ENCODE measurements around the gene AGO4. TPM values are rescaled to one million over a fixed set of nuclear protein-coding genes. Genes with fewer than 3 reads are reported as not detected.

The AGO4 gene
- total RNA-seq, 1 donor from 2014 or later = 20.8 TPM

GRCh38 chr1:35845766-35846165 lies 38.0 kb downstream of the AGO4 start:
- H3K27ac Mint-ChIP-seq (ENCODE audit: unreplicated experiment) = no peak overlapping the region
- TF ChIP-seq, protein P1, sequence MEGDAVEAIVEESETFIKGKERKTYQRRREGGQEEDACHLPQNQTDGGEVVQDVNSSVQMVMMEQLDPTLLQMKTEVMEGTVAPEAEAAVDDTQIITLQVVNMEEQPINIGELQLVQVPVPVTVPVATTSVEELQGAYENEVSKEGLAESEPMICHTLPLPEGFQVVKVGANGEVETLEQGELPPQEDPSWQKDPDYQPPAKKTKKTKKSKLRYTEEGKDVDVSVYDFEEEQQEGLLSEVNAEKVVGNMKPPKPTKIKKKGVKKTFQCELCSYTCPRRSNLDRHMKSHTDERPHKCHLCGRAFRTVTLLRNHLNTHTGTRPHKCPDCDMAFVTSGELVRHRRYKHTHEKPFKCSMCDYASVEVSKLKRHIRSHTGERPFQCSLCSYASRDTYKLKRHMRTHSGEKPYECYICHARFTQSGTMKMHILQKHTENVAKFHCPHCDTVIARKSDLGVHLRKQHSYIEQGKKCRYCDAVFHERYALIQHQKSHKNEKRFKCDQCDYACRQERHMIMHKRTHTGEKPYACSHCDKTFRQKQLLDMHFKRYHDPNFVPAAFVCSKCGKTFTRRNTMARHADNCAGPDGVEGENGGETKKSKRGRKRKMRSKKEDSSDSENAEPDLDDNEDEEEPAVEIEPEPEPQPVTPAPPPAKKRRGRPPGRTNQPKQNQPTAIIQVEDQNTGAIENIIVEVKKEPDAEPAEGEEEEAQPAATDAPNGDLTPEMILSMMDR (IDR thresholded peaks at IDR 0.05; ENCODE audit: partially characterized antibody, unreplicated experiment) = no peak
- H3K27me3 Mint-ChIP-seq (ENCODE audit: unreplicated experiment) = no peaks in the 10 kb centered on the region
- H3K9me3 Mint-ChIP-seq (ENCODE audit: unreplicated experiment) = no peaks in the 10 kb centered on the region
- DNase-seq = no peak
- H3K4me3 Mint-ChIP-seq (ENCODE audit: unreplicated experiment) = no peak overlapping the region
- H3K4me1 Mint-ChIP-seq (ENCODE audit: low read depth, unreplicated experiment) = peaks cover 3% of the 10 kb centered on the region
- no peaks in the 10 kb centered on the region for H3K36me3 Mint-ChIP-seq (ENCODE audit: unreplicated experiment)

GRCh38 chr1:35847935-35848565 lies 40.2 kb downstream of the AGO4 start:
- no peak for DNase-seq
- H3K9me3 Mint-ChIP-seq (ENCODE audit: unreplicated experiment) = no peaks in the 10 kb centered on the region
- H3K27me3 Mint-ChIP-seq (ENCODE audit: unreplicated experiment) = no peaks in the 10 kb centered on the region
- TF ChIP-seq, protein P1 (IDR thresholded peaks at IDR 0.05; ENCODE audit: partially characterized antibody, unreplicated experiment) = no peak
- H3K36me3 Mint-ChIP-seq (ENCODE audit: unreplicated experiment) = peaks cover 4% of the 10 kb centered on the region
- H3K4me3 Mint-ChIP-seq (ENCODE audit: unreplicated experiment) = no peak overlapping the region
- H3K27ac Mint-ChIP-seq (ENCODE audit: unreplicated experiment) = no peak overlapping the region
- peaks cover 3% of the 10 kb centered on the region for H3K4me1 Mint-ChIP-seq (ENCODE audit: low read depth, unreplicated experiment)

DNA sequence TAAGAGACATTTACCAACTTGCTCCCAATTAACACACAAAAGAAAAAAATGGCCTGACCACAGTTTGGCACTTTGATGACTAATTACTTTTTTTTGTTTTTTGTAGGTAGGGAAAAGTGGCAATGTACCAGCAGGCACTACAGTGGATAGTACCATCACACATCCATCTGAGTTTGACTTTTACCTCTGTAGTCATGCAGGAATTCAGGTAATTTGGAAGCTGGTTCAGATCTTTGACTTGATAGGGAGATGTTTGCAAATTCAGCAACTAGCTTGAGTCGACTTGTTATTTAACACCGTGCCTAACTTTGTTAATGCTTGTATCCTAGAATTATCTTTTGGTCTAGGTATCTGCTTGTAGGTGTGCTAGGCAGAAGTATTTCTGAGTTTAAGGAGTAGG lies 42.2 kb downstream of the AGO4 start:
- TF ChIP-seq, protein P1 (IDR thresholded peaks at IDR 0.05; ENCODE audit: partially characterized antibody, unreplicated experiment) = no peak
- Mint-ChIP-seq H3K27me3 (ENCODE audit: unreplicated experiment) (no peaks in the 10 kb centered on the region), H3K4me3 (ENCODE audit: unreplicated experiment) (no peak overlapping the region), H3K36me3 (ENCODE audit: unreplicated experiment) (peaks cover 4% of the 10 kb centered on the region), H3K4me1 (ENCODE audit: low read depth, unreplicated experiment) (peaks cover 3% of the 10 kb centered on the region), H3K27ac (ENCODE audit: unreplicated experiment) (no peak overlapping the region), H3K9me3 (ENCODE audit: unreplicated experiment) (no peaks in the 10 kb centered on the region)
- no peak for DNase-seq

GRCh38 chr1:35850716-35851115 lies 42.9 kb downstream of the AGO4 start:
- peaks cover 3% of the 10 kb centered on the region for H3K4me1 Mint-ChIP-seq (ENCODE audit: low read depth, unreplicated experiment)
- DNase-seq = no peak
- no peak overlapping the region for H3K4me3 Mint-ChIP-seq (ENCODE audit: unreplicated experiment)
- TF ChIP-seq, protein P1 (IDR thresholded peaks at IDR 0.05; ENCODE audit: partially characterized antibody, unreplicated experiment) = no peak
- no peak overlapping the region for H3K27ac Mint-ChIP-seq (ENCODE audit: unreplicated experiment)
- H3K27me3 Mint-ChIP-seq (ENCODE audit: unreplicated experiment) = no peaks in the 10 kb centered on the region
- peaks cover 4% of the 10 kb centered on the region for H3K36me3 Mint-ChIP-seq (ENCODE audit: unreplicated experiment)
- no peaks in the 10 kb centered on the region for H3K9me3 Mint-ChIP-seq (ENCODE audit: unreplicated experiment)

DNA sequence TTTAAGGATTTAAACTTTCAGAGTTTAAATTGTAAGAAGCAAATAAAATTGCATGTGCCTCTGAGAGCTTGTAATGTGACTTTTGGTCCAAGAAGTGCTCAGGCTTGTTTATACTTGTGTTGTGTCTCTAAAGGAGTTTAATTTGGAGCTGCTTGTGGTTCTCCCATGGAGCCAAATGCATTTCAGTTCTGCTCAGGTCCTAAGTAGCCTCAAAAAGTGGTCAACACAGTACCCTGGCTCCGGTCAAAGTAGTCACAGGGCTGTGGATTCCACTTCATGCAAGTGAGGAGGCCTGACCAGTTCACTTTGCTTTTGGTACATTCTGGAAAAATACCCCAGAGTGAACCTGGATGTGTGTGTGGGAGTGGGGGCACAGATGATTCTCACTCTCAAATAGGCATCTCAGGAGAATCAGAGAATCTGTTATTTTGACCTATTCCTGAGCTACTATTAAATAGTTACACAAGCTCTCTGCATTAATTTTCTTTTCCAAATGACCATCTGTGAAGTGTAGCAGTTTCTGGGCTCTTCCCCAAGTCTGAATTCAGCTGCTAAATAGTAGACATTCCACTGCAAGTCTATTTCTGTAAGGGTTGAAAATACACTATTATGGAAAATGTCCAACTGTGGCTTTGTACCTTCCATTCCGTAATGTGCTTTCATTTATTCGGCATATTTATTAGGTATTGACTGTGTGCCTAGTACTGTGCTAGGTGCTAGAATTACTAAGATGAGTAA lies 43.5 kb downstream of the AGO4 start:
- DNase-seq = no peak
- Mint-ChIP-seq H3K27ac (ENCODE audit: unreplicated experiment) (no peak overlapping the region), H3K4me1 (ENCODE audit: low read depth, unreplicated experiment) (peaks cover 3% of the 10 kb centered on the region), H3K27me3 (ENCODE audit: unreplicated experiment) (no peaks in the 10 kb centered on the region), H3K4me3 (ENCODE audit: unreplicated experiment) (no peak overlapping the region), H3K9me3 (ENCODE audit: unreplicated experiment) (no peaks in the 10 kb centered on the region), H3K36me3 (ENCODE audit: unreplicated experiment) (peaks cover 4% of the 10 kb centered on the region)
- TF ChIP-seq, protein P1 (IDR thresholded peaks at IDR 0.05; ENCODE audit: partially characterized antibody, unreplicated experiment) = no peak
